Prostate gland (tissue), 2 donors: ENCODE measurements around the gene TAF4. TPM values are rescaled to one million over a fixed set of nuclear protein-coding genes. Genes with fewer than 3 reads are reported as not detected.

ENCODE experiments used
- DNase-seq: peaks from one replicate; pipeline ENCODE4 v3.0.0-alpha.2; 2019; ENCODE audit warnings: low spot score
- H3K27ac ChIP-seq, 2 donors: fragments of 200-600 bp; sonication (generic); 2 replicates each; pipeline ENCODE4 v1.5.1; 2017 to 2019
- H3K27me3 ChIP-seq: fragments of 200-600 bp; sonication (generic); replicated peaks from 2 replicates; pipeline ENCODE4 v1.5.1; 2019; ENCODE audit not compliant: insufficient read depth
- H3K36me3 ChIP-seq, 2 donors: fragments of 200-600 bp; sonication (generic); 1 replicate in 1 of 2; 2 replicates in 1 of 2; pipeline versions ENCODE4 v1.5.1 to v1.8.1; 2017 to 2019
- H3K4me1 ChIP-seq: fragments of 200-600 bp; sonication (generic); replicated peaks from 2 replicates; pipeline ENCODE4 v1.5.1; 2019
- H3K4me3 ChIP-seq, 2 donors: fragments of 200-600 bp; sonication (generic); 2 replicates each; pipeline ENCODE4 v1.5.1; 2017 to 2019
- H3K9me3 ChIP-seq: fragments of 200-600 bp; sonication (generic); 2 replicates; pipeline ENCODE4 v1.5.1; 2017
- POLR2A ChIP-seq: fragments of 450-650 bp; IDR thresholded peaks from one replicate; pipeline ENCODE4 v1.6.1; 2016; ENCODE audit warnings: antibody characterized with exemption, mild to moderate bottlenecking
- POLR2AphosphoS5 ChIP-seq: sonication (generic); formaldehyde crosslinking; IDR thresholded peaks from one replicate; pipeline ENCODE4 v1.6.1; 2017; ENCODE audit warnings: antibody characterized with exemption
- WGBS: methylation state at CpG from one replicate; pipeline ENCODE4 v1.1.5; 2018; 5-methylcytosine and 5-hydroxymethylcytosine counted together
- intact Hi-C: fragments of 100-400 bp; cut with DNase I; formaldehyde crosslinking; loops from one replicate; pipeline ENCODE4 v1.14.2; 2022
- total RNA-seq, 2 donors: library from RNA; depleted of rRNA; stranded (reverse); fragments of >200 nt; gene quantifications; one replicate each; pipeline ENCODE4 v1.1.0, GENCODE V29; 2016
- TF ChIP-seq, protein P1 (sequence below), 4 experiments: fragments of 200-600 bp in 2 of 4; fragments of 450-650 bp in 2 of 4; sonication (generic) in 2 of 4; IDR thresholded peaks; 1 replicate in 3 of 4; 2 replicates in 1 of 4; pipeline ENCODE4 v1.5.1; 2016 to 2019; ENCODE audit warnings: antibody characterized with exemption in 4 of 4, mild to moderate bottlenecking in 2 of 4, moderate library complexity in 2 of 4

TAF4 gene
- total RNA-seq, 2 donors from 2014 or later, result 19.9 to 57.1 TPM

DNA sequence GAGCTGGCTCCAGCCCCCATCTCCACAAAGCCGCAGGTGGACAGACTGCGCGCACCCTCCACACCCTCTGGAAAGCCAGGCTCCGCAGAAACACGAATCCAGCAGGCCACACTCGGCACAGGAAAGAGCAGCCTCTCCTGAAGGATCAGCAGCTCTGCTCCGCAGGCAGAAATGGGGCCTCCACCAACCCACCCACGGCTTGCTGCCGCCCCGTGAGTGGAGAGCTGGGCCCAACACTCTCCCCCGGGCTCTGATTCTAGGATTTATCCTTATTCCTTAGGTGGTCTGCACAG is 39.2 kb downstream of the TAF4 start:
- TF ChIP-seq, protein P1, sequence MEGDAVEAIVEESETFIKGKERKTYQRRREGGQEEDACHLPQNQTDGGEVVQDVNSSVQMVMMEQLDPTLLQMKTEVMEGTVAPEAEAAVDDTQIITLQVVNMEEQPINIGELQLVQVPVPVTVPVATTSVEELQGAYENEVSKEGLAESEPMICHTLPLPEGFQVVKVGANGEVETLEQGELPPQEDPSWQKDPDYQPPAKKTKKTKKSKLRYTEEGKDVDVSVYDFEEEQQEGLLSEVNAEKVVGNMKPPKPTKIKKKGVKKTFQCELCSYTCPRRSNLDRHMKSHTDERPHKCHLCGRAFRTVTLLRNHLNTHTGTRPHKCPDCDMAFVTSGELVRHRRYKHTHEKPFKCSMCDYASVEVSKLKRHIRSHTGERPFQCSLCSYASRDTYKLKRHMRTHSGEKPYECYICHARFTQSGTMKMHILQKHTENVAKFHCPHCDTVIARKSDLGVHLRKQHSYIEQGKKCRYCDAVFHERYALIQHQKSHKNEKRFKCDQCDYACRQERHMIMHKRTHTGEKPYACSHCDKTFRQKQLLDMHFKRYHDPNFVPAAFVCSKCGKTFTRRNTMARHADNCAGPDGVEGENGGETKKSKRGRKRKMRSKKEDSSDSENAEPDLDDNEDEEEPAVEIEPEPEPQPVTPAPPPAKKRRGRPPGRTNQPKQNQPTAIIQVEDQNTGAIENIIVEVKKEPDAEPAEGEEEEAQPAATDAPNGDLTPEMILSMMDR (IDR thresholded peaks at IDR 0.05), result no peak
- TF ChIP-seq POLR2AphosphoS5 (no peak), POLR2A (no peak)
- H3K9me3 ChIP-seq, result no peaks in the 10 kb centered on the region
- WGBS, result 94% methylated on average over 7 of the region's 11 CpGs

DNA sequence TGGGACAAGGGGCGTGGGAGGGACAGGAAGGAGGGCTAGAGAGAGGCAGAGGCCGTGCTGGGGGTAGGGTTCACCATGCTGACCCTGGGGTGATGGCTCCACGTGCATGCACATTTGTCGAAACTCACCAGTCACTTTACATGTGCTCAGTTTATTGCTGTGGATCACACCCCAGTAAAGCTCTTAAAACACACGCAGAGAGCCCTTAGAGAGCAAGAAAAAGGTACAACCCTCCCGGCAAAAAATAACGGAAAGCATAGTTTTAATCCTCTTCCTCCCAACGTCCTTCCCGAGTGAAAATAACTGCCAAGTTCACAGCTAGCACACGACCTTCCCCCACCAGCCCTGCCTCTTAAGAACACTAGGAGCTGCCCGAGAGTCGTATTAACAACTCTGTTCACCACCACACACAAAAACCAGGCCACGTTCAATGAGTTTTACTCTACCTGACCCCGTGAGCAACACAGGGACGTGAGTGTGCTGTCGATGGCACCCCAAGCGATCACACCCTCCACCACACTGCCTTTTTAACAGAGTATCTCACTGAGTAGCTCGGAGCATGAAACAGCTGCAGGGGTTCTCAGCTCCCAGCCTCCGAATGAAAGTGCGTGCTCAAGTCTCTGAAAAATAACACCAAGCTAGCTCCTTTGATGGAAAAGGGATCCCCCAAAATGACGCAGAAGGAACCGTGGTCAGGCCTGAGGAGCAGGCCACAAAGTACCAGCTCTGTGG is 39.7 kb downstream of the TAF4 start:
- Histone ChIP-seq H3K4me1 (peaks cover 3% of the 10 kb centered on the region), H3K27ac (no peak overlapping the region), H3K36me3 (no peaks in the 10 kb centered on the region), H3K4me3 (no peak overlapping the region), H3K27me3 (no peaks in the 10 kb centered on the region), H3K9me3 (no peaks in the 10 kb centered on the region)
- intact Hi-C loops, result loop anchor here (2.0 to 5.0 kb wide), 2 partner anchors 36 to 111 kb away; no protein-coding TSS in a partner anchor
- no peak for TF ChIP-seq POLR2A
- TF ChIP-seq, protein P1 (IDR thresholded peaks at IDR 0.05), result peak in 2 of 4 experiments; percentile 18 to 36
- DNase-seq, result no peak
- WGBS, result 41% methylated on average over 22 of the region's 22 CpGs

More for the DNA sequence above, 39.2 kb downstream of the TAF4 start:
- intact Hi-C loops, result loop anchor here (2.0 to 5.0 kb wide), 2 partner anchors 36 to 110 kb away; no protein-coding TSS in a partner anchor
- Histone ChIP-seq H3K36me3 (no peaks in the 10 kb centered on the region), H3K4me1 (peaks cover 3% of the 10 kb centered on the region), H3K27ac (no peak overlapping the region), H3K27me3 (no peaks in the 10 kb centered on the region), H3K4me3 (no peak overlapping the region)
- DNase-seq, result no peak

DNA sequence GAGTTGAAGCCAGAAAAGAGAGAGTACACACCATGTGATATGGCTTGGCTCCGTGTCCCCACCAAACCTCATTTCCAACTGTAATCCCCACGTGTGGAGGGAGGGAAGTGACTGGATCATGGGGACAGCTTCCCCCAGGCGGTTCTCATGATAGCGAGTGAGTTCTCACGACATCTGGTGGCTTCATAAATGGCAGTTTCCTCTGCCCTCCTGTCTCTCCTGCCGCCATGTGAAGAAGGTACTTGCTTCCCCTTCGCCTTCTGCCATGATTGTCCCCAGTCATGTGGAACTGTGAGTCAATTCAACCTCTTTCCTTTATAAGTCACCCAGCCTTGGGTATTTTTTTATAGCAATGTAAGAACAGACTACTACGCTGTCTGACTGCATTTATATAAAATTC is 40.3 kb downstream of the TAF4 start:
- DNase-seq, result no peak
- peaks cover 3% of the 10 kb centered on the region for H3K4me1 ChIP-seq
- no peak overlapping the region for H3K4me3 ChIP-seq
- no peaks in the 10 kb centered on the region for H3K36me3 ChIP-seq
- H3K27ac ChIP-seq, result no peak overlapping the region
- WGBS, result 57% methylated on average over 8 of the region's 8 CpGs
- no peak for TF ChIP-seq POLR2A
- TF ChIP-seq, protein P1 (IDR thresholded peaks at IDR 0.05), result no peak
- H3K27me3 ChIP-seq, result no peaks in the 10 kb centered on the region
- H3K9me3 ChIP-seq, result no peaks in the 10 kb centered on the region
- intact Hi-C loops, result loop anchor here (5.0 kb wide), 1 partner anchor 37 kb away; no protein-coding TSS in a partner anchor

DNA sequence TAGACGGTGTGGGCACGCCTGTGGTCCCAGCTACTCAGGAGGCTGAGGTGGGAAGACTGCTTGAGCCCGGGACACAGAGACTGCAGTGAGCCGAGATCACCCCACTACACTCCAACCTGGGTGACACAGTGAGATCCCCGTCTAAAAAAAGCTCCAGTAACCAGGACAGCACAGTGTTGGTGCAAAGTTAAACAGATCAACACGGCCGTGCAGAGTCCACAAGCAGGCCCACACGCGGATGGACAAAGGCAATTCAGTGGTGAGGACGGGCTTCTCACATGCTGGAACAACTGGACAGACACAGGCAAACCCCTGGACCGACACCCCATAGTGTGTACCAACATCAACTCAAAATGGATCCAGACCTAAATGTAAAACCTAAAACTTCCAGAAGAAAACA is 41.7 kb downstream of the TAF4 start:
- H3K27ac ChIP-seq, result no peak overlapping the region
- no peak overlapping the region for H3K4me3 ChIP-seq
- peaks cover 5% of the 10 kb centered on the region for H3K4me1 ChIP-seq
- TF ChIP-seq, protein P1 (IDR thresholded peaks at IDR 0.05), result no peak
- TF ChIP-seq POLR2A (no peak), POLR2AphosphoS5 (no peak)
- DNase-seq, result no peak
- H3K27me3 ChIP-seq, result no peaks in the 10 kb centered on the region
- H3K36me3 ChIP-seq, result no peaks in the 10 kb centered on the region
- intact Hi-C loops, result no loop called here
- H3K9me3 ChIP-seq, result no peaks in the 10 kb centered on the region
- 97% methylated on average over 11 of the region's 11 CpGs for WGBS

DNA sequence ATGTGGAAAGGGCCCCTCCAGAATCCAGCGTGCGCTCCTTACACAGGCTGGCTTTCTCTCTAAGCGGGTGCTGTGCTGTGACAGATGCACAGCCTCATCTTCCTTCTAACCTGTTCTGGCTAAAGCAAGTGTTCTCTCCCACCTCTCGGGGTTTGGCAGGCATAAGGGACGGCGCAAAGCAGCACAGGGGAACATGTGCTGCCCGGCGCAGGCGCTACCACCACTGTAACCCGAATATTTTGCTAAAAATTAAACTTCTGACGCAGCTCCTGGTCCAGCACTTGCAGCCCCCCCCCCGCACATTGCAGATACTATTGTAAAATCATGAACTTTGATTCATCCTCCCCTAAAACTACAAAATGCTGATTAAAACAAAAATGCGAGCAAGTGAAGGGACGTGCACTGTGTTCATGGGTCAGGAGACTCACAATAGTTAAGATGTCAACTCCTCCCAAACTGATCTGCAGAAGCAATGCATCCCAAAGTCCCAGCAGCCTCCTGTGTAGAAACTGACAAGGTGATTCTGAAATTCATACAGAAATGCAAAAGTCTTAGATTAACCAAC is 43.0 kb downstream of the TAF4 start:
- Histone ChIP-seq H3K4me1 (peaks cover 5% of the 10 kb centered on the region), H3K4me3 (no peak overlapping the region), H3K27ac (no peak overlapping the region), H3K27me3 (no peaks in the 10 kb centered on the region), H3K9me3 (no peaks in the 10 kb centered on the region), H3K36me3 (no peaks in the 10 kb centered on the region)
- intact Hi-C loops, result no loop called here
- DNase-seq, result no peak
- WGBS, result 96% methylated on average over 14 of the region's 14 CpGs
- TF ChIP-seq POLR2AphosphoS5, result no peak
- no peak for TF ChIP-seq POLR2A
